ENCODE results near the gene NFATC2IP. TPM values are rescaled to one million over a fixed set of nuclear protein-coding genes. Genes with fewer than 3 reads are reported as not detected.

NFATC2IP gene
- total and polyA plus RNA-seq, 2 of the 13 experiments (the other 11 are each of a cell fraction or from before 2014, with no cell fraction given), result 32.1 to 48.5 TPM

DNA sequence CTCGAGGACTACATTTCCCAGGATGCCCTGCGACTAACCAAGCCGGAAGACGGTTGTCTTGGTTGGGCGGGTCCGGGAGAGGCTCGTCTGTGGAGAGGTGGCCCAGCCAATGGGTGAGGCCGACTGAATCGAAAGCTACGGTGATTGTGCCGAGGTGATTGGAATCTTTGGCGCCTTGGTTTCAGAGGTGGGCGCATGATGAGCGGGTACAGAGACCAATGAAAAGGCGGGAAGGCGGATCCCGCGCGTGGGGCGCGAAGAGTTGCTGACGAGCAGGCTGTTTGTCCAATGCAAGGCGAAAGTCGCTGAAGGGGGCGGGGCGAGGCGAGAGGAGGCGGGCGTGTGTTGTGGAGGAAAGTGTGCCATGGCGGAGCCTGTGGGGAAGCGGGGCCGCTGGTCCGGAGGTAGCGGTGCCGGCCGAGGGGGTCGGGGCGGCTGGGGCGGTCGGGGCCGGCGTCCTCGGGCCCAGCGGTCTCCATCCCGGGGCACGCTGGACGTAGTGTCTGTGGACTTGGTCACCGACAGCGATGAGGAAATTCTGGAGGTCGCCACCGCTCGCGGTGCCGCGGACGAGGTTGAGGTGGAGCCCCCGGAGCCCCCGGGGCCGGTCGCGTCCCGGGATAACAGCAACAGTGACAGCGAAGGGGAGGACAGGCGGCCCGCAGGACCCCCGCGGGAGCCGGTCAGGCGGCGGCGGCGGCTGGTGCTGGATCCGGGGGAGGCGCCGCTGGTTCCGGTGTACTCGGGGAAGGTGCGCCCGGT lies at the start of gene NFATC2IP (continued):
- TF ChIP-seq, protein P1, sequence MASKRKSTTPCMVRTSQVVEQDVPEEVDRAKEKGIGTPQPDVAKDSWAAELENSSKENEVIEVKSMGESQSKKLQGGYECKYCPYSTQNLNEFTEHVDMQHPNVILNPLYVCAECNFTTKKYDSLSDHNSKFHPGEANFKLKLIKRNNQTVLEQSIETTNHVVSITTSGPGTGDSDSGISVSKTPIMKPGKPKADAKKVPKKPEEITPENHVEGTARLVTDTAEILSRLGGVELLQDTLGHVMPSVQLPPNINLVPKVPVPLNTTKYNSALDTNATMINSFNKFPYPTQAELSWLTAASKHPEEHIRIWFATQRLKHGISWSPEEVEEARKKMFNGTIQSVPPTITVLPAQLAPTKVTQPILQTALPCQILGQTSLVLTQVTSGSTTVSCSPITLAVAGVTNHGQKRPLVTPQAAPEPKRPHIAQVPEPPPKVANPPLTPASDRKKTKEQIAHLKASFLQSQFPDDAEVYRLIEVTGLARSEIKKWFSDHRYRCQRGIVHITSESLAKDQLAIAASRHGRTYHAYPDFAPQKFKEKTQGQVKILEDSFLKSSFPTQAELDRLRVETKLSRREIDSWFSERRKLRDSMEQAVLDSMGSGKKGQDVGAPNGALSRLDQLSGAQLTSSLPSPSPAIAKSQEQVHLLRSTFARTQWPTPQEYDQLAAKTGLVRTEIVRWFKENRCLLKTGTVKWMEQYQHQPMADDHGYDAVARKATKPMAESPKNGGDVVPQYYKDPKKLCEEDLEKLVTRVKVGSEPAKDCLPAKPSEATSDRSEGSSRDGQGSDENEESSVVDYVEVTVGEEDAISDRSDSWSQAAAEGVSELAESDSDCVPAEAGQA (IDR thresholded peaks at IDR 0.05; ENCODE audit: low read depth), result no peak
- TF ChIP-seq, protein P1 (CRISPR knock-in tag; IDR thresholded peaks at IDR 0.05; ENCODE audit: borderline replicate concordance), result no peak
- 0 out of 2 replicates have a peak, but pooled peaks have one; percentile 58 for TF ChIP-seq ZNF878 (CRISPR knock-in tag; IDR thresholded peaks at IDR 0.05)
- TF ChIP-seq ZSCAN25 (CRISPR knock-in tag; IDR thresholded peaks at IDR 0.05), result peak; percentile 22; the same call in 1 of the 2 replicates
- peak; percentile 91 for TF ChIP-seq ATF1 (CRISPR knock-in tag; IDR thresholded peaks at IDR 0.05)
- TF ChIP-seq SOX5 (CRISPR knock-in tag; IDR thresholded peaks at IDR 0.05; ENCODE audit: borderline replicate concordance), result no peak; the same call in 1 of the 2 replicates
- TF ChIP-seq ELF4 (CRISPR knock-in tag; IDR thresholded peaks at IDR 0.05; ENCODE audit: borderline replicate concordance), result peak; percentile 68; the same call in 1 of the 2 replicates
- TF ChIP-seq, protein P2, sequence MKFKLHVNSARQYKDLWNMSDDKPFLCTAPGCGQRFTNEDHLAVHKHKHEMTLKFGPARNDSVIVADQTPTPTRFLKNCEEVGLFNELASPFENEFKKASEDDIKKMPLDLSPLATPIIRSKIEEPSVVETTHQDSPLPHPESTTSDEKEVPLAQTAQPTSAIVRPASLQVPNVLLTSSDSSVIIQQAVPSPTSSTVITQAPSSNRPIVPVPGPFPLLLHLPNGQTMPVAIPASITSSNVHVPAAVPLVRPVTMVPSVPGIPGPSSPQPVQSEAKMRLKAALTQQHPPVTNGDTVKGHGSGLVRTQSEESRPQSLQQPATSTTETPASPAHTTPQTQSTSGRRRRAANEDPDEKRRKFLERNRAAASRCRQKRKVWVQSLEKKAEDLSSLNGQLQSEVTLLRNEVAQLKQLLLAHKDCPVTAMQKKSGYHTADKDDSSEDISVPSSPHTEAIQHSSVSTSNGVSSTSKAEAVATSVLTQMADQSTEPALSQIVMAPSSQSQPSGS (CRISPR knock-in tag; IDR thresholded peaks at IDR 0.05), result peak; percentile 47
- TF ChIP-seq HOXA5 (CRISPR knock-in tag; IDR thresholded peaks at IDR 0.05), result no peak
- TF ChIP-seq KLF12 (CRISPR knock-in tag; IDR thresholded peaks at IDR 0.05; ENCODE audit: borderline replicate concordance), result no peak
- no peak for TF ChIP-seq DPF2 (CRISPR knock-in tag; IDR thresholded peaks at IDR 0.05; ENCODE audit: borderline replicate concordance, low read depth)
- TF ChIP-seq ZNF350 (CRISPR knock-in tag; IDR thresholded peaks at IDR 0.05; ENCODE audit: borderline replicate concordance, low read depth), result peak; percentile 60; the same call in 1 of the 2 replicates
- TF ChIP-seq, protein P3, sequence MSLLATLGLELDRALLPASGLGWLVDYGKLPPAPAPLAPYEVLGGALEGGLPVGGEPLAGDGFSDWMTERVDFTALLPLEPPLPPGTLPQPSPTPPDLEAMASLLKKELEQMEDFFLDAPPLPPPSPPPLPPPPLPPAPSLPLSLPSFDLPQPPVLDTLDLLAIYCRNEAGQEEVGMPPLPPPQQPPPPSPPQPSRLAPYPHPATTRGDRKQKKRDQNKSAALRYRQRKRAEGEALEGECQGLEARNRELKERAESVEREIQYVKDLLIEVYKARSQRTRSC (CRISPR knock-in tag; IDR thresholded peaks at IDR 0.05; ENCODE audit: low read depth), result no peak
- TF ChIP-seq AGO2 (optimal IDR thresholded peaks at IDR 0.05; ENCODE audit: low read depth, low read length), result peak; percentile 69
- TF ChIP-seq FOSL2 (CRISPR knock-in tag; IDR thresholded peaks at IDR 0.05), result 0 out of 2 replicates have a peak, but pooled peaks have one; percentile 24
- no peak for TF ChIP-seq MAFG (CRISPR knock-in tag; IDR thresholded peaks at IDR 0.05)
- TF ChIP-seq FOXA1 (IDR thresholded peaks at IDR 0.05), result no peak
- no peak for TF ChIP-seq FOXA1 (CRISPR knock-in tag; IDR thresholded peaks at IDR 0.05)
- no peak; the same call in 1 of the 2 replicates for TF ChIP-seq CHCHD3 (CRISPR knock-in tag; IDR thresholded peaks at IDR 0.05)

All from HepG2 (cell line).